Type B pancreatic cell (in vitro differentiated cells): ENCODE data around the gene TRRAP. TPM values are rescaled to one million over a fixed set of nuclear protein-coding genes. Genes with fewer than 3 reads are reported as not detected.

Source experiments
- DNase-seq: peaks from one replicate; pipeline ENCODE4 v3.0.0; 2021; ENCODE audit warnings: mixed read lengths; ENCODE audit not compliant: unreplicated experiment; ENCODE audit errors: extremely low spot score
- H3K27ac Mint-ChIP-seq: 2 replicates; pipeline ENCODE4 v1.8.0; 2021; ENCODE audit warnings: mild to moderate bottlenecking, mixed read lengths
- H3K27me3 Mint-ChIP-seq: 2 replicates; pipeline ENCODE4 v1.8.0; 2021; ENCODE audit warnings: mixed read lengths
- H3K36me3 Mint-ChIP-seq: 2 replicates; pipeline ENCODE4 v1.8.0; 2021; ENCODE audit warnings: mixed read lengths
- H3K4me1 Mint-ChIP-seq: one replicate; pipeline ENCODE4 v1.8.0; 2021; ENCODE audit warnings: mixed read lengths; ENCODE audit not compliant: unreplicated experiment
- H3K4me3 Mint-ChIP-seq: 2 replicates; pipeline ENCODE4 v1.8.0; 2021; ENCODE audit warnings: mild to moderate bottlenecking, mixed read lengths
- H3K9me3 Mint-ChIP-seq: 2 replicates; pipeline ENCODE4 v1.8.0; 2021; ENCODE audit warnings: mixed read lengths
- CTCF ChIP-seq: fragments of 200-600 bp; sonication (generic); conservative IDR thresholded peaks from 2 replicates; pipeline ENCODE4 v1.5.0; 2021; ENCODE audit warnings: antibody characterized with exemption, mild to moderate bottlenecking
- total RNA-seq: library from RNA; stranded (reverse); gene quantifications from 2 replicates; pipeline ENCODE4 v1.2.1, GENCODE V29; 2021; ENCODE audit warnings: low replicate concordance

Gene TRRAP
- total RNA-seq, 1 donor from 2014 or later, result 65.7 TPM

DNA sequence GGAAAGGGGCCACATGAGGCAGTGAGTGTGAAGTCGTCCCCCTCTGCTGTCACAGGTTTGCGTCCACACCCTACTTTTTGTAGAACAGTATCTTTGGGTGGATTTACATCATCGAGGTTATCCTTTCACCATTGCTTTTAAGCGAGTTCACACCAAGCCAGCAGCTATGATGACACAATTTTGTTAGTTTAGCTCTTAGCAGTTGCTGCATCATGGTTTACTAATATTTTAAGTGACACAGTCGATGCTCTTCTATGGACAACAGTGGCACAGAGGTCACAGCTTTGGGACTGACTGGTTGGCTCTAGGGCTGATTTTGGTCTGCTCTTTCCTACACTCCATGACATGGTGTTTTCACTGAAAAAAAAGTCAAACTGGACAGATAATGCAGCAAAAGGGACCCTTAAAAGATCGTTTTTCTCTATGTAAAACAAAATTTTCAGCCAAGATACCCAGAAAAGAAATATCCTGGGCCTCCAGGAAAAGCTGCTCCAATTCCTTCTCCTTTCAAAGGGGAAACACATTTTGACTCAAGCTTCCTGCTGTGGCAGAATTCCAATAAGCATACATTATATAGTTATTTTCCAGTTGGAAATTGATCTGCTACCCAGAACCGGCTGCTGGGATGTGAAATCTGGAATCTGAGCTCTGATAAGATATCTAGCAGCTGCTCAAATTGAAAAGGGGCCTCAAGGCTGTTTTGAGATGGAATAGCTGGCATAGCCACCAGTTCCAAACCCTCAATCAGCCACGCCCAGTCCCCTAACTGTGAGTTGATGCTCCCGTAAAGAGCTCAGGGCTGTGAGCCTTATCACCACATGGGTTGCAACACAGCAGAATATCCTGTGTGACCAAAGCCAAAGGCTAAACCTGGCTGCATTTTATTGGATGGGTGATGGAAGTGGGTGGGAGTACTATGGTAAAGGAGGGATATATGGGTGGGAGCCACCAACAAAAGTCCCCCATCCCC is 151.4 kb downstream of the TRRAP start:
- H3K9me3 Mint-ChIP-seq, result no peaks in the 10 kb centered on the region
- H3K27me3 Mint-ChIP-seq, result no peaks in the 10 kb centered on the region
- no peaks in the 10 kb centered on the region for H3K4me1 Mint-ChIP-seq
- H3K27ac Mint-ChIP-seq, result no peak overlapping the region
- H3K36me3 Mint-ChIP-seq, result peaks cover 32% of the 10 kb centered on the region
- H3K4me3 Mint-ChIP-seq, result no peak overlapping the region
- DNase-seq, result no peak
- TF ChIP-seq CTCF, result no peak

DNA sequence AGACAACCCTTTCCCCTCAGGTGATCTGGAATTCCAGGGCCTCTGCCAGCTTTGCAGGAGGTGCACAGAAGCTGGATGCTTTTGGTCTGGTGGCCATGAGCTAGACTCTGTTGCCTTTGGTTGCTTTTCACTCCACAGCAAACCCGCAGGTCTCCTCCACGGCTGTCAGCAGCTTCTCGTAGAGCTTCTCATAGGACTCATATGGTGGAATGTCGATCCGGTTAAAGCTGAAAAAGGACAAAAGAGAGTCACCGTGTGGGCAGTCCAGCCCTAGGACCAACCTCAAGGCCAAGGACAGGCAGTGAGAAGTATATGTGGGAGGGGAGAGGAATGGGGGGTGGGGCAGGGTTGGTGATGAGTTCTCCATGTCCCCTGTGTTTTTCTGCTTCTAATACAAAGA is 152.1 kb downstream of the TRRAP start:
- Mint-ChIP-seq H3K36me3 (peaks cover 32% of the 10 kb centered on the region), H3K9me3 (no peaks in the 10 kb centered on the region), H3K27me3 (no peaks in the 10 kb centered on the region), H3K4me3 (no peak overlapping the region), H3K4me1 (no peaks in the 10 kb centered on the region), H3K27ac (no peak overlapping the region)
- TF ChIP-seq CTCF, result no peak
- no peak for DNase-seq

GRCh38 chr7:99030951-99031350 is 152.6 kb downstream of the TRRAP start:
- Mint-ChIP-seq H3K27ac (no peak overlapping the region), H3K4me1 (no peaks in the 10 kb centered on the region)

GRCh38 chr7:99031496-99031895 is 153.2 kb downstream of the TRRAP start:
- Mint-ChIP-seq H3K9me3 (no peaks in the 10 kb centered on the region), H3K4me1 (no peaks in the 10 kb centered on the region), H3K27ac (no peak overlapping the region), H3K27me3 (no peaks in the 10 kb centered on the region), H3K4me3 (no peak overlapping the region), H3K36me3 (peaks cover 28% of the 10 kb centered on the region)
- TF ChIP-seq CTCF, result no peak
- DNase-seq, result no peak

More at GRCh38 chr7:99030951-99031350, 152.6 kb downstream of the TRRAP start:
- H3K4me3 Mint-ChIP-seq, result no peak overlapping the region
- peaks cover 27% of the 10 kb centered on the region for H3K36me3 Mint-ChIP-seq
- no peak for TF ChIP-seq CTCF
- no peak for DNase-seq
- no peaks in the 10 kb centered on the region for H3K9me3 Mint-ChIP-seq
- no peaks in the 10 kb centered on the region for H3K27me3 Mint-ChIP-seq

- Mint-ChIP-seq H3K27ac (no peak overlapping the region), H3K36me3 (peaks cover 32% of the 10 kb centered on the region), H3K9me3 (no peaks in the 10 kb centered on the region), H3K4me1 (no peaks in the 10 kb centered on the region), H3K4me3 (no peak overlapping the region), H3K27me3 (no peaks in the 10 kb centered on the region)
- no peak for DNase-seq
- TF ChIP-seq CTCF, result no peak
Observed at GRCh38 chr7:99032928-99033327, 154.6 kb downstream of the TRRAP start.
